GM12878 (cell line): ENCODE data around the gene CLK2. TPM values are rescaled to one million over a fixed set of nuclear protein-coding genes. Genes with fewer than 3 reads are reported as not detected.

Experiments
- CBX5 ChIP-seq: sonication (generic); IDR thresholded peaks from 2 replicates; pipeline ENCODE4 v1.6.1; 2016; ENCODE audit warnings: low read depth, moderate library complexity, mild to moderate bottlenecking, inconsistent platforms
- CREB1 ChIP-seq: IDR thresholded peaks from 2 replicates; pipeline ENCODE4 v1.6.1; 2012; ENCODE audit warnings: low read depth, mild to moderate bottlenecking, inconsistent platforms
- CTCF ChIP-seq, 3 experiments: IDR thresholded peaks in 2 of 3; conservative IDR thresholded peaks in 1 of 3; 2 replicates each; pipeline ENCODE4 v1.5.1; 2011; ENCODE audit warnings: low read depth in 3 of 3, low read length in 3 of 3, mild to moderate bottlenecking in 3 of 3, control low read depth in 2 of 3, moderate library complexity in 2 of 3, inconsistent platforms in 1 of 3, mixed read lengths in 1 of 3; ENCODE audit not compliant: control insufficient read depth in 2 of 3, insufficient read depth in 1 of 3; ENCODE audit errors: extremely low read depth in 1 of 3
- EGR1 ChIP-seq, 2 experiments: IDR thresholded peaks; 1 replicate in 1 of 2; 2 replicates in 1 of 2; pipeline ENCODE4 v1.6.1; 2011 to 2012; ENCODE audit warnings: low read depth in 2 of 2, low read length in 2 of 2, borderline replicate concordance in 1 of 2, mild to moderate bottlenecking in 1 of 2, moderate library complexity in 1 of 2
- FOS ChIP-seq: IDR thresholded peaks from 3 replicates; pipeline ENCODE4 v1.6.1; 2011; ENCODE audit warnings: borderline replicate concordance; ENCODE audit not compliant: insufficient read length; ENCODE audit errors: extremely low read depth
- HCFC1 ChIP-seq: fragments of 150-350 bp; IDR thresholded peaks from 2 replicates; pipeline ENCODE4 v1.6.1; 2014; ENCODE audit warnings: low read length
- HSF1 ChIP-seq: fragments of 150-350 bp; IDR thresholded peaks from 2 replicates; pipeline ENCODE4 v1.6.1; 2014; ENCODE audit warnings: mild to moderate bottlenecking, low read depth, low read length
- LARP7 ChIP-seq: fragments of 450-650 bp; IDR thresholded peaks from 2 replicates; pipeline ENCODE4 v1.6.1; 2017; ENCODE audit warnings: mild to moderate bottlenecking
- MEF2A ChIP-seq: IDR thresholded peaks from 2 replicates; pipeline ENCODE4 v1.6.1; 2011; ENCODE audit warnings: low read depth, mild to moderate bottlenecking, low read length, moderate library complexity; ENCODE audit not compliant: insufficient read depth
- MYC ChIP-seq: IDR thresholded peaks from 2 replicates; pipeline ENCODE4 v1.6.1; 2011; ENCODE audit warnings: mild to moderate bottlenecking, low read length, moderate library complexity, inconsistent platforms; ENCODE audit not compliant: insufficient read depth, insufficient replicate concordance, insufficient read length, severe bottlenecking
- NKRF ChIP-seq: fragments of 450-650 bp; conservative IDR thresholded peaks from 2 replicates; pipeline ENCODE4 v1.6.1; 2017; ENCODE audit warnings: mild to moderate bottlenecking, moderate library complexity
- POLR2AphosphoS5 ChIP-seq: IDR thresholded peaks from 2 replicates; pipeline ENCODE4 v1.6.1; 2011; ENCODE audit warnings: mild to moderate bottlenecking, low read length, inconsistent platforms
- RBBP5 ChIP-seq: fragments of 200-600 bp; sonication (generic); conservative IDR thresholded peaks from 2 replicates; pipeline ENCODE4 v1.6.1; 2016
- SRF ChIP-seq, 2 experiments: IDR thresholded peaks; 2 replicates each; pipeline ENCODE4 v1.6.1; 2011; ENCODE audit warnings: low read depth in 2 of 2, low read length in 2 of 2, mild to moderate bottlenecking in 1 of 2, moderate library complexity in 1 of 2
- TARDBP ChIP-seq: IDR thresholded peaks from 2 replicates; pipeline ENCODE4 v1.6.1; 2016; ENCODE audit warnings: borderline replicate concordance
- ZNF207 ChIP-seq: fragments of 450-650 bp; IDR thresholded peaks from 2 replicates; pipeline ENCODE4 v1.6.1; 2014; ENCODE audit warnings: antibody characterized with exemption, mild to moderate bottlenecking, borderline replicate concordance
- ZNF592 ChIP-seq: fragments of 450-650 bp; IDR thresholded peaks from 2 replicates; pipeline ENCODE4 v1.6.1; 2017; ENCODE audit warnings: mild to moderate bottlenecking, moderate library complexity
- ZNF622 ChIP-seq: fragments of 450-650 bp; IDR thresholded peaks from 2 replicates; pipeline ENCODE4 v1.6.1; 2017; ENCODE audit warnings: mild to moderate bottlenecking, inconsistent platforms
- polyA plus RNA-seq, 11 experiments: library from polyadenylated mRNA; depleted of rRNA in 4 of 11; unstranded in 6 of 11; stranded (reverse) in 5 of 11; fragments of >200 nt; fragmentation: Nextera tagmentation in 4 of 11; fragmentation: Illumina TruSeq in 1 of 11; extraction: Ambion mirVana in 4 of 11; extraction: Trizol in 1 of 11; gene quantifications; 1 replicate in 1 of 11; 2 replicates in 10 of 11; pipeline versions ENCODE4 v1.2.1 to v1.2.3, GENCODE V29; 2011 to 2016; ENCODE audit warnings: inconsistent platforms in 2 of 11, missing spikeins in 2 of 11, low read depth in 1 of 11
- total RNA-seq, 4 experiments: library from RNA; depleted of rRNA in 3 of 4; stranded (reverse); fragments of >200 nt in 3 of 4; fragmentation: Illumina TruSeq in 1 of 4; extraction: Trizol in 1 of 4; gene quantifications; 2 replicates each; pipeline versions ENCODE4 v1.2.1 to v1.2.3, GENCODE V29; 2013 to 2021

Gene CLK2
- total and polyA plus RNA-seq, 10 of the 15 experiments (the other 5 are each of a cell fraction or from before 2014, with no cell fraction given): 11.1 to 83.7 (median 36.7) TPM

GRCh38 chr1:155261852-155262673 is 11.2 kb downstream of the CLK2 start, which contains the start of gene SCAMP3 (continued):
- TF ChIP-seq MEF2A: 0 out of 2 replicates have a peak, but pooled peaks have one; percentile 32
- peak; percentile 40 for TF ChIP-seq MYC
- no peak for TF ChIP-seq FOS
- TF ChIP-seq CTCF (IDR thresholded peaks at IDR 0.05 in 2 of 3, conservative IDR thresholded peaks at IDR 0.05 in 1 of 3; ENCODE audit: control insufficient read depth in 2 of 3, extremely low read depth in 1 of 3, insufficient read depth in 1 of 3, low read depth in 3 of 3, low read length in 3 of 3): no peak
- TF ChIP-seq SRF (IDR thresholded peaks at IDR 0.05; ENCODE audit: low read depth in 2 of 2, low read length in 2 of 2): no peak
- no peak for TF ChIP-seq RBBP5
- TF ChIP-seq ZNF592: no peak
- no peak for TF ChIP-seq EGR1 (IDR thresholded peaks at IDR 0.05; ENCODE audit: borderline replicate concordance in 1 of 2, low read depth in 2 of 2, low read length in 2 of 2)
- TF ChIP-seq CREB1: peak; percentile 92
- TF ChIP-seq ZNF207: no peak; the same call in 1 of the 2 replicates
- TF ChIP-seq CBX5: no peak
- TF ChIP-seq POLR2AphosphoS5: peak; percentile 84
- TF ChIP-seq NKRF: peak; percentile 90
- no peak for TF ChIP-seq ZNF622
- no peak; the same call in 1 of the 2 replicates for TF ChIP-seq LARP7
- peak; percentile 95 for TF ChIP-seq HCFC1
- peak; percentile 55; the same call in 1 of the 2 replicates for TF ChIP-seq TARDBP
- TF ChIP-seq HSF1: no peak
